ENCODE results near the gene STK35. TPM values are rescaled to one million over a fixed set of nuclear protein-coding genes. Genes with fewer than 3 reads are reported as not detected.

The STK35 gene
- total RNA-seq, 1 donor from 2014 or later: 20.0 TPM

- Histone ChIP-seq H3K36me3 (ENCODE audit: control insufficient read depth, insufficient read depth, low read length) (no peaks in the 10 kb centered on the region), H3K4me3 (ENCODE audit: low read depth, low read length) (no peak overlapping the region), H3K27me3 (ENCODE audit: control insufficient read depth, insufficient read depth, low read length) (no peaks in the 10 kb centered on the region)
- DNase-seq (ENCODE audit: low read depth) (no peak), FAIRE-seq (no peak)
- no peak for TF ChIP-seq CTCF (IDR thresholded peaks at IDR 0.05; ENCODE audit: insufficient read depth, low read length, severe bottlenecking)
Observed at GRCh38 chr20:2059411-2059810, 42.2 kb upstream of the STK35 start.

DNA sequence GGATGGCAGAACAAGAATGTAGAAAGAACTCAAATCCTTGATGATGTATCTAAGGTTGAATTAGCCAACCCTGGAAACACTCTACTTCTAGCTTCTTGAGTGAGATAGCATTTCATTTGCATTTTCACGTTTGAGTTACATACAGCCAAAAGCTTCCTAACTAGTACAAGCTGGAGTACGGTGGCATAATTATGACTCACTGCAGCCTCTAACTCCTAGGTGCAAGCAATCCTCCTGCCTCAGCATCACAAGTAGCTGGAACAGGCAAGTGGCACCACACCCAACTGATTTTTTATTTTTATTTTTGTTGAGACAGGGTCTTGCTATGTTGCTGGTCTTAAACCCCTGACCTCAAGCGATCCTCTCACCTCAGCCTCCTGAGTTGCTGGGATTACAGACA lies 36.5 kb upstream of the STK35 start:
- H3K36me3 ChIP-seq (ENCODE audit: control insufficient read depth, insufficient read depth, low read length): no peaks in the 10 kb centered on the region
- H3K4me3 ChIP-seq (ENCODE audit: low read depth, low read length): no peak overlapping the region
- peaks cover 2% of the 10 kb centered on the region for H3K27me3 ChIP-seq (ENCODE audit: control insufficient read depth, insufficient read depth, low read length)
- no peak for TF ChIP-seq CTCF (IDR thresholded peaks at IDR 0.05; ENCODE audit: insufficient read depth, low read length, severe bottlenecking)
- FAIRE-seq (peak; percentile 18), DNase-seq (ENCODE audit: low read depth) (peak; percentile 35)

DNA sequence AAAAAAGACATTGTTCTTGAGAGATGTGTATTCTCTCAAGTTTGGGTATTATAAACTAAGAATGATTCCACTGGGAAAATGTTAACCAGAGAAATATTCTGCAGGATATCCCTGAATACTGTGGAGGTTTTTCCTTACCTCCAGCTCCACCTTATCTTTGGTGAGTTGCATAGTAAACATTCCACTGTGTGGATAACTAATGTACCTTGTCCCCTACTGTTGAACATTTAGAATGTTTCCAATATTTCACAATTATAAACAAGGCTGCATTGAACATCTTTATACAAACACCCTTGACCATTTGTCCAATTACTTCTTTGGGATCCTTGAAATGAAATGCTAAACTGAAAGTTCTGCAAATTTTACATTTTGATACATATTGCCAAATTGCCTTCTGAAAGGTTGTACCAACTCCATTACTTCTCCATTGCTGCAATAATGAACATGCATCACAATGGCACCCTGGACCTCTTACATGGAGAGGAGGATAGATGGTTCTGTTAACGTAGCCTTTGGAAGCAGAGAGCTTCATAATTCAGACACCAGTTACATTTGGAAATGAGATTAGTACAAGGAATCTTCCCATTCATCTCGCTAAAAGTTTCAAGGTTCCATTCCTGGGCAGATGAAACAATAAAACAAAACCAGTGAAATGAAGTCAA lies 35.0 kb upstream of the STK35 start:
- DNase-seq (ENCODE audit: low read depth) (no peak), FAIRE-seq (no peak)
- Histone ChIP-seq H3K36me3 (ENCODE audit: control insufficient read depth, insufficient read depth, low read length) (no peaks in the 10 kb centered on the region), H3K27me3 (ENCODE audit: control insufficient read depth, insufficient read depth, low read length) (peaks cover 2% of the 10 kb centered on the region), H3K4me3 (ENCODE audit: low read depth, low read length) (no peak overlapping the region)
- TF ChIP-seq CTCF (IDR thresholded peaks at IDR 0.05; ENCODE audit: insufficient read depth, low read length, severe bottlenecking): no peak

DNA sequence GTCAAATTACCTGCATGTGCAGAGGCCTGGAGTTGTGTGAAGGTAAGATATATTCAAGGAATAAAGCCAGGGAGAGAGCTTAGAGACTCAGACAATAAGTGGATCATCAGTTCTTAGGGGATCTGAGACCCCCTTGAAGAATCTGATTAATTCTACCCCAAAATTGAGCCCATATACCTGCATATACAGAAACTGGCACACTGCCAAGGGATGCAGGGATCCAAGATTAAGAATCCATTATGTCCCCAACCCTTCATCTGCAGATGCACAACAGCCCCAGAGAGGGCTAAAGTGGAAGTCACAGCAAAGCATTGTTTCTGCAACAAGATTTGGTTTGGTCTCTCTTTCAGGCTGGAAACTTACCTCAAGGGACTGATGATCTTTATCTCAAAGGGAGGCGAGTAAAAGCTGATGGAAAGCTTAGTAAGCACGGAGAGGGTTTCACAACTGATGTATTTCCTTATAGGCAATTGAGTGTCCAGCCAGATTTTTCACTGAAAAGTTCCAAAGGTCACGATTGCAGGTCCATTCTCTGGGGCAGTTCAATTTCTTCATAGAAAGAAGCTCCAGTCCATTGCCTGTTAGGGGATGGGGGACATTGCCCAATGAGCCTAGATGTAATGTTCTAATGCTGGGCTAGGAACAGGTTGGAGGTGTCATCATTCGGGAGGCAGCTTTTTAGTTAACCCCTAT lies 20.9 kb upstream of the STK35 start:
- no peaks in the 10 kb centered on the region for H3K36me3 ChIP-seq (ENCODE audit: control insufficient read depth, insufficient read depth, low read length)
- no peak overlapping the region for H3K4me3 ChIP-seq (ENCODE audit: low read depth, low read length)
- no peak for FAIRE-seq
- H3K27me3 ChIP-seq (ENCODE audit: control insufficient read depth, insufficient read depth, low read length): peaks cover 2% of the 10 kb centered on the region
- DNase-seq (ENCODE audit: low read depth): no peak
- no peak for TF ChIP-seq CTCF (IDR thresholded peaks at IDR 0.05; ENCODE audit: insufficient read depth, low read length, severe bottlenecking)

DNA sequence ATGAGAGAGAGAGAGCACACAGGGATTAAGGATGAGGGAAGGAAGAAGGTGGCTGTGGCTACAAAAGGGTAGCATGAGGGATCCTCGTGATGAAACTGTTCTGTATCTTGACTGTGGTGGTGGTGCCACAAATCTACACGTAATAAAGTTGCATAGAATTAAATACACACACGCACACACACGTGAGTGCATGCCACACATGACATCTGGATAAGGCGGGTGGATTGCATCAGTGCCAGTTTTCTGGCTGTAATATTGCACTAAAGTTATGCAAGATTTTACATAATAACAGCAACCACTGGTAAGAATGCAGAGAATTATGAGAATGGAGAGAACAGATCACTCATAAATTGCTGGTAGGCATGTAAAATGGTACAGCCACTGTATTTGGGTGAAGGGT lies 16.9 kb upstream of the STK35 start:
- no peak for DNase-seq (ENCODE audit: low read depth)
- TF ChIP-seq CTCF (IDR thresholded peaks at IDR 0.05; ENCODE audit: insufficient read depth, low read length, severe bottlenecking): no peak

More for the DNA sequence above, 16.9 kb upstream of the STK35 start:
- FAIRE-seq: no peak
- H3K4me3 ChIP-seq (ENCODE audit: low read depth, low read length): no peak overlapping the region
- H3K27me3 ChIP-seq (ENCODE audit: control insufficient read depth, insufficient read depth, low read length): peaks cover 4% of the 10 kb centered on the region
- no peaks in the 10 kb centered on the region for H3K36me3 ChIP-seq (ENCODE audit: control insufficient read depth, insufficient read depth, low read length)
